ENCODE measurements around the gene WDR38. TPM values are rescaled to one million over a fixed set of nuclear protein-coding genes. Genes with fewer than 3 reads are reported as not detected.
"Not testable (repeated sequence)": the region's sequence is repeated elsewhere in the genome, so short reads cannot be mapped to it uniquely, and the experiment has no call there.

Gene WDR38
- total RNA-seq, 4 donors from 2014 or later: not detected

DNA sequence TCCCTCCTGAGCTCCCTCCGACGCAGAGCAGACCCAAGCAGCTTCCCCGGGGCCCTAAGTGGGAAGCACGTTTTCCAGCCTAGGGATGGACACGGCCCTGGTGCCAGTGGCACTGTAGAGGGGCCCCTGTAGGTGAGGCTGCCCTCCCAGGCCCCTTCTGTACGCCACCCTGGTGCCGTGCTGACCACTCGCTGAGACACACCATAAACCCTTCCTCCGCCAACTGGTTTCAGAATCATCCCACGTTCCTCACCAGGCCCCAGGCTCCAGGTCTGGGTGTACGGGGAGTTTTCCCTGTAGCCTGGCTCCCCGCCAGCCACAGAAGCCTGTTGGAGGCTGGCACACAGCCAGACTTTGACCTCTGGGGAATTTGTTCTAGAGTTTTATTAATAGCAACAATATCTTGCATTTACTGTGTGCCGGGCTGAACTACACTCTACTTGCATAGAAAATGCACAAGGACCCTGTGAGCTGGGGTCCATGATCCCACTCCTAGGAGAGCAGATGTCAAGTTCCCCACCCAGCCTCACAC is 18.2 kb upstream of the WDR38 start:
- peaks cover 12 to 23% (median 17%) of the 10 kb centered on the region in 4 donors for H3K4me1 ChIP-seq
- no peaks in the 10 kb centered on the region for H3K9me3 ChIP-seq
- no peak for TF ChIP-seq POLR2A (IDR thresholded peaks at IDR 0.05)
- TF ChIP-seq POLR2AphosphoS5 (IDR thresholded peaks at IDR 0.05): no peak
- TF ChIP-seq, protein P1, sequence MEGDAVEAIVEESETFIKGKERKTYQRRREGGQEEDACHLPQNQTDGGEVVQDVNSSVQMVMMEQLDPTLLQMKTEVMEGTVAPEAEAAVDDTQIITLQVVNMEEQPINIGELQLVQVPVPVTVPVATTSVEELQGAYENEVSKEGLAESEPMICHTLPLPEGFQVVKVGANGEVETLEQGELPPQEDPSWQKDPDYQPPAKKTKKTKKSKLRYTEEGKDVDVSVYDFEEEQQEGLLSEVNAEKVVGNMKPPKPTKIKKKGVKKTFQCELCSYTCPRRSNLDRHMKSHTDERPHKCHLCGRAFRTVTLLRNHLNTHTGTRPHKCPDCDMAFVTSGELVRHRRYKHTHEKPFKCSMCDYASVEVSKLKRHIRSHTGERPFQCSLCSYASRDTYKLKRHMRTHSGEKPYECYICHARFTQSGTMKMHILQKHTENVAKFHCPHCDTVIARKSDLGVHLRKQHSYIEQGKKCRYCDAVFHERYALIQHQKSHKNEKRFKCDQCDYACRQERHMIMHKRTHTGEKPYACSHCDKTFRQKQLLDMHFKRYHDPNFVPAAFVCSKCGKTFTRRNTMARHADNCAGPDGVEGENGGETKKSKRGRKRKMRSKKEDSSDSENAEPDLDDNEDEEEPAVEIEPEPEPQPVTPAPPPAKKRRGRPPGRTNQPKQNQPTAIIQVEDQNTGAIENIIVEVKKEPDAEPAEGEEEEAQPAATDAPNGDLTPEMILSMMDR (IDR thresholded peaks at IDR 0.05): no peak
- TF ChIP-seq EP300 (IDR thresholded peaks at IDR 0.05; ENCODE audit: low read depth): no peak
- peak overlapping the region in 3 of 4 donors; percentile 40 to 48 (median 42) for H3K27ac ChIP-seq
- H3K36me3 ChIP-seq: no peaks in the 10 kb centered on the region
- in situ Hi-C loops (cut with MboI; ENCODE audit: low pct_ligation_motif_present in 1 of 4, low pct_unique_long_range_greater_than_20kb in 1 of 4, low sequenced_read_pairs in 3 of 4): no loop called here
- intact Hi-C loops (cut with DNase I; ENCODE audit: low total_unique reads): no loop called here
- no peaks in the 10 kb centered on the region for H3K27me3 ChIP-seq
- DNase-seq: peak; percentile 64
- 46 to 60% methylated on average over 4 to 13 of the region's 13 CpGs for WGBS, 2 donors (ENCODE audit: low coverage in 1 of 2)
- no peak overlapping the region for H3K4me3 ChIP-seq

DNA sequence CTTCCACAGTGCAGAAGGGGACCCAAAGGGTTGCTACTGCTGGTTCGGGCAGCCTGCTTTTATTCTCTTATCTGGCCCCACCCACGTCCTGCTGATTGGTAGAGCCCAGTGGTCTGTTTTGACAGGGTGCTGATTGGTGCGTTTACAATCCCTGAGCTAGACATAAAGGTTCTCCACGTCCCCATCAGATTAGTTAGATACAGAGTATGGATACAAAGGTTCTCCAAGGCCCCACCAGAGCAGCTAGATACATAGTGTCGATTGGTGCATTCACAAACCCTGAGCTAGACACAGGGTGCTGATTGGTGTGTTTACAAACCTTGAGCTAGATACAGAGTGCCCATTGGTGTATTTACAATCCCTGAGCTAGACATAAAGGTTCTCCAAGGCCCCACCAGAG is 15.1 kb upstream of the WDR38 start:
- H3K27ac ChIP-seq; intact Hi-C loops (cut with DNase I; ENCODE audit: low total_unique reads): not testable (repeated sequence)
- 66% methylated on average over 5 of the region's 5 CpGs; no CpG with 5 or more reads in 1 of the 2 donors for WGBS, 2 donors (ENCODE audit: low coverage in 1 of 2)

DNA sequence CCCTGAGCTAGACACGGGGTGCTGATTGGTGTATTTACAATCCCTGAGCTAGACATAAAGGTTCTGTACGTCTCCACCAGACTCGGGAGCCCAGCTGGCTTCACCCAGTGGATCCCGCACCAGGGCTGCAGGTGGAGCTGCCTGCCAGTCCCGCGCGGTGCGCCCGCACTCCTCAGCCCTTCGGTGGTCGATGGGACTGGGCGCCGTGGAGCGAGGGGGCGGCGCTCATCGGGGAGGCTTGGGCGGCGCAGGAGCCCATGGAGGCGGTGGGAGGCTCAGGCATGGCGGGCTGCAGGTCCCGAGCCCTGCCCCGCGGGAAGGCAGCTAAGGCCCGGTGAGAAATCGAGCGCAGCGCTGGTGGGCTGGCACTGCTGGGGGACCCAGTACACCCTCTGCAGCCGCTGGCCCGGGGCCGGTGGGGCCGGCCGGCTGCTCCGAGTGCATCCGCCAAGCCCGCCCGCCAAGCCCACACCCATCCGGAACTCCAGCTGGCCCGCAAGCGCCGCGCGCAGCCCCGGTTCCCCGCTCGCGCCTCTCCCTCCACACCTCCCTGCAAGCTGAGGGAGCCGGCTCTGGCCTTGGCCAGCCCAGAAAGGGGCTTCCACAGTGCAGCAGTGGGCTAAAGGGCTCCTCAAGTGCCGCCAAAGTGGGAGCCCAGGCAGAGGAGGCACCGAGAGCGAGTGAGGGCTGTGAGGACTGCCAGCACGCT is 14.5 kb upstream of the WDR38 start:
- intact Hi-C loops (cut with DNase I; ENCODE audit: low total_unique reads); H3K27ac ChIP-seq; H3K36me3 ChIP-seq; DNase-seq; H3K9me3 ChIP-seq; in situ Hi-C loops (cut with MboI; ENCODE audit: low pct_ligation_motif_present in 1 of 4, low pct_unique_long_range_greater_than_20kb in 1 of 4, low sequenced_read_pairs in 3 of 4); H3K27me3 ChIP-seq: not testable (repeated sequence)
- Histone ChIP-seq H3K4me3 (peak overlapping the region in 2 of 4 donors; percentile 15 to 22), H3K4me1 (peaks cover 9 to 13% (median 12%) of the 10 kb centered on the region in 4 donors)
- 64% methylated on average over 13 of the region's 52 CpGs; no CpG with 5 or more reads in 1 of the 2 donors for WGBS, 2 donors (ENCODE audit: low coverage in 1 of 2)

More for the DNA sequence above, 15.1 kb upstream of the WDR38 start:
- H3K36me3 ChIP-seq; H3K27me3 ChIP-seq; DNase-seq; in situ Hi-C loops (cut with MboI; ENCODE audit: low pct_ligation_motif_present in 1 of 4, low pct_unique_long_range_greater_than_20kb in 1 of 4, low sequenced_read_pairs in 3 of 4); H3K9me3 ChIP-seq; H3K4me3 ChIP-seq: not testable (repeated sequence)
- H3K4me1 ChIP-seq: peaks cover 9 to 13% (median 12%) of the 10 kb centered on the region in 4 donors

DNA sequence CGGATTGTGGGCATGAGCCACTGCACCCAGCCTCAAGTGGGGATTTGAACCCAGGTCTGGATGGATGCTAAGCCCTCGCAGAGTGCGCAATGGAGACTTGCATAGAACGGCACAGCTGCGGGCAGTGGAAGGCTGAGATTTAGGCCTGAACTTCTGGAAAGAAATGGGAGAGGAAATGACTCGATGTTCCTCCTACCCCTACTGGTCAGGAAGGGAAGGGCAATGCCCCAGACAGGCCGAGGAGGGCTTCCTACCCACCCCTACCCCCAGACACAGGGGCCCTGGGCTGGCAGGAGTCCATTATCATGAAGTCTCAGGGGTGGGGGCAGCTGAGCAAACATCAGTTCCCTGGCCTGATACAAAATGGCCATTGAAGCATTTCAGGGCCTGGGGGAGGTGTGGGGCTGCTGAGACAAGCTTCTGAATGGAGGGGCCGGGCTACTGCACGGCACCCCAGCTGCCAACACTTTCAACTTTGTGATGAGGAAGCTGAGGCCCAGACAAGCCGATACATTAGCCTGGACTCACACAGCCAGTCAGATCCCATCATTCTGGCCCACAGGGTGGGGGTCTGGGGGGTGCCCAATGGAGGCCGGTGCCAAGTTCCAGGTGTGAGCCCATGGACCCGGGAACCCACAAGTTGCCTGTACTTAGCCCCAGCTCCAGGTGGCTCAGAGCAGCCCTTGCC is 13.5 kb upstream of the WDR38 start:
- in situ Hi-C loops (cut with MboI; ENCODE audit: low pct_ligation_motif_present in 1 of 4, low pct_unique_long_range_greater_than_20kb in 1 of 4, low sequenced_read_pairs in 3 of 4): no loop called here
- no peaks in the 10 kb centered on the region for H3K36me3 ChIP-seq
- no peak overlapping the region for H3K27ac ChIP-seq
- DNase-seq: no peak
- intact Hi-C loops (cut with DNase I; ENCODE audit: low total_unique reads): no loop called here
- no peak overlapping the region for H3K4me3 ChIP-seq
- TF ChIP-seq, protein P1 (IDR thresholded peaks at IDR 0.05): peak in 4 of 5 experiments; percentile 23 to 47 (median 37)
- TF ChIP-seq POLR2AphosphoS5 (IDR thresholded peaks at IDR 0.05): no peak
- TF ChIP-seq EP300 (IDR thresholded peaks at IDR 0.05; ENCODE audit: low read depth): no peak
- no peak for TF ChIP-seq POLR2A (IDR thresholded peaks at IDR 0.05)
- peaks cover 7 to 8% (median 8%) of the 10 kb centered on the region in 4 donors for H3K4me1 ChIP-seq
- no peaks in the 10 kb centered on the region for H3K9me3 ChIP-seq
- no peaks in the 10 kb centered on the region for H3K27me3 ChIP-seq
- 64% methylated on average over 11 of the region's 12 CpGs; no CpG with 5 or more reads in 1 of the 2 donors for WGBS, 2 donors (ENCODE audit: low coverage in 1 of 2)

DNA sequence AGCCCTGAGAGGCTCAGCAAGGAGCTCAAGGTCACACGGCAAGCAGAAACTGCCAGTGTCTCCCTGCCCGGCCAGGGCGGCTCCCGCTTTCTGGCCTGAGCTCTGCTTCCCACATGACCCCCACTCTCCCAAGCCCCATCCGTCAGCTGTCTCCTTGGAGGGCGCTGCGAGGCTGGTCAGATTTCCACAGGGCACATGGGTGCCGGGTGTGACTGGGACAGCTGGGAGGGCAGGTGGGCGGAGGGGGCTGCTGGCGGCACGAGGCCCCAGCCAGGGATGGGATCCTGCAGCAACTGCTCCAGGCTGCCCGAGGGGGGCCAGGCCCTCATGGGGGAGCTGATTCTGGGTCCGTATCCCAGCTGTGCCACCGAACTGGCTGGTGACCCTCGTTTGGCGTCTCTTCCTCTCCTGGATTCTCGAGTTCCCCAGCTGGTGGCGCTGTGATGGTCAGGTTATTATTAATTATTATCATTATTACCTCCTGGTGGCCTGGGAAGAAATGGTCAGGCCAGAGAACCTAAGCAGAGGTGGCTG is 12.9 kb upstream of the WDR38 start:
- no peak for DNase-seq
- H3K27me3 ChIP-seq: no peaks in the 10 kb centered on the region
- H3K27ac ChIP-seq: no peak overlapping the region
- TF ChIP-seq POLR2AphosphoS5 (IDR thresholded peaks at IDR 0.05): no peak
- no peak overlapping the region for H3K4me3 ChIP-seq
- intact Hi-C loops (cut with DNase I; ENCODE audit: low total_unique reads) (no loop called here), in situ Hi-C loops (cut with MboI; ENCODE audit: low pct_ligation_motif_present in 1 of 4, low pct_unique_long_range_greater_than_20kb in 1 of 4, low sequenced_read_pairs in 3 of 4) (no loop called here)
- 77% methylated on average over 11 of the region's 18 CpGs; no CpG with 5 or more reads in 1 of the 2 donors for WGBS, 2 donors (ENCODE audit: low coverage in 1 of 2)
- H3K4me1 ChIP-seq: peaks cover under 1 to 2% (median 1%) of the 10 kb centered on the region in 4 donors
- H3K9me3 ChIP-seq: no peaks in the 10 kb centered on the region
- H3K36me3 ChIP-seq: no peaks in the 10 kb centered on the region
